ENCODE data around the gene CREBBP.
"Not testable (repeated sequence)": the region's sequence is repeated elsewhere in the genome, so short reads cannot be mapped to it uniquely, and the experiment has no call there.

Gene CREBBP

DNA sequence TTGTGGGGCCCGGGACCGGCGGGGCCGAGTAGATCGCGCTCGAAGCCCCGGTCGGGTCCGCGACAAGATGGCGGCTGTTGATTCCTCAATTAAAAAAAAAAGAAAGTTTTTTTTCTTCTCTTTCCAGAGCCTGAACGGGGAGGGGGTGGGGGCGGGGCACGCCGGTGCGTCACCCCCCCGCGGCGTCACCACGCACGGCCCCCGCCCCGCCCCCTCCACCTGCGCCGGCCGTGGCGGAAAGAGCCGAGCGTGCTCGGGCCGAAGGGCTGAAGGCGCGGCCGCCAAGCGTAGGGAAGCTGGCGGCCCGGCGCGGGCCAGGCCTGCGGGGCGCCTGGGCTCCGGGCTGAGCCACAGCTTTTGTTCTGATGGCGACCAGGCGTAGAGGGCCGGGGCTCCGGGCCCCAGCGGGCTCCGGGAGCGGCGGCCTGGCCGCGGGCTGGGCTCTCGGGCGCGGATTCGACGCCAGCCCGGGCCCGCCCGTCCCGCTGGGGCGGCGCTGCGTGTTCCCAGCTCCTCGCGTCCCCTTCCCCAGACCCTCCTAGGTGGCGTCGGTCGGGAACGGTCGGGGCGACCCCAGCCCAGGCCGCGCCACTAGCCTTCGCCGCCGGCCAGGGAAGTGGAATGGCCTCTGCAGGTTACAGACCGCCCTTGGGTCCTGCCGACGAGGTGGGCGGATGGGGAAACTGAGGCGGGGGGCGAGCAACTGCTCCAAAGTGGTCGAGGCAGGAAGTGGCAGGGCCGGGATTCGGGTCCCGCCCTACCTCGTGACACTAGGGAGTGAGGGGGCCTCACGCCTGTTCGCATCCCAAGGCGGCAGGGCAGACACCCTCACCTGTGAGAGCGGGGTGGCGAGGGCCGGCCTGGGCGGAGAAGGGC lies at the start of gene CREBBP:
Gene CREBBP (minus strand): TSS at position 91 of the 876 bp plus-strand sequence. CDS start 797 bp downstream, outside the sequence.
- DNase-seq (ENCODE audit: low read depth), result peak; percentile 82

DNA sequence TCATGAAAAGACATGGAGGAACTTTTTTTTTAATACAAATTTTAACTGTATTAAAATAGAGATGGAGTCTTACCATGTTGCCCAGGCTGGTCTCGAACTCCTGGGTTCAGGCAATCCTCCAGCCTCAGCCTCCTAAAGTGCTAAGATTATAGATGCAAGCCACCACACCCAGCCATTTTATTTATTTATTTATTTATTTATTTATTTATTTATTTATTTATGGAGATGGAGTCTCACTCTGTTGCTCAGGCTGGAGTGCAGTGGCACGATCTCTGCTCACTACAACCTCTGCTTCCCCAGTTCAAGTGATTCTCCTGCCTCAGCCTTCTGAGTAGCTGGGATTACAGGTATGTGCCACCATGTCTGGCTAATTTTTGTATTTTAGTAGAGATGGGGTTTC lies 46.6 kb upstream of the CREBBP start:
- not testable (repeated sequence) for DNase-seq (ENCODE audit: low read depth)

DNA sequence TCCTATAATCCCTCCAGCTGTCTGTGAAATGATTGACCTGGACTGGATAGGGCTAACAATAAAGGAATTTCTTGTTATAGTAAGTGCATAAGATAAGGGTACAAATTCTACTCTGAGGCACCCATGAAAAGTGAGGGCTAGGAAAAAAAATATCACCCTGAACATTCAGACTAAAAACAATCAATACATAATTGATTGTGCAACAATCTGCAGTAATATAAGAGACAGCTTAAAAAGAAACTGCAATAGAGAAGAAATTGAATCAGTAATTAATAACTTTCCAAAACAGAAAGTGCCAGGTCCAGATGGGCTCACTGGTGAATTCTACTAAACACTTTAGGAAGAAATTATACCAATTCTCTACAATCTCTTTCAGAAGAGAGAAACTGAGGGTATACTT lies 44.2 kb upstream of the CREBBP start:
- no peak for DNase-seq (ENCODE audit: low read depth)

DNA sequence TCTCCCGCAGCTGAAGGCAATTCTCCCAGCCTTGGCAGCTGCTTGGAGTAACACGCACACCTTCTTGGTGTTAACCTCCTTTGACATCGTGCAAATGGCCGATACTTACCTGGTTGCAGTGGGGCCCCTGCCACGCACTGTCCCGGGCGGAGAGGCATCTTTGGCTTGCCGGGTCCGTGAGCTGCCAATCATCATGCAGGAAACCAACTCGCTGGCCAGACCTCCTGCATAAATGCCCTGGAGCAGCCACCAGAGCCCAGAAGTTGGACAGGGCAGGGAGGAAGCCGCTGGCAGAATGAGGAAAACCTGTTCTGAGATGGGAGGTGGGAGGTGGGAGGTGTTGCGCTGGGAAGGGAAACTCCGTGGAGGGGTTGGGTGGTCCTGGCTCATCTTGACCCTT lies 41.7 kb upstream of the CREBBP start:
- no peak for DNase-seq (ENCODE audit: low read depth)

DNA sequence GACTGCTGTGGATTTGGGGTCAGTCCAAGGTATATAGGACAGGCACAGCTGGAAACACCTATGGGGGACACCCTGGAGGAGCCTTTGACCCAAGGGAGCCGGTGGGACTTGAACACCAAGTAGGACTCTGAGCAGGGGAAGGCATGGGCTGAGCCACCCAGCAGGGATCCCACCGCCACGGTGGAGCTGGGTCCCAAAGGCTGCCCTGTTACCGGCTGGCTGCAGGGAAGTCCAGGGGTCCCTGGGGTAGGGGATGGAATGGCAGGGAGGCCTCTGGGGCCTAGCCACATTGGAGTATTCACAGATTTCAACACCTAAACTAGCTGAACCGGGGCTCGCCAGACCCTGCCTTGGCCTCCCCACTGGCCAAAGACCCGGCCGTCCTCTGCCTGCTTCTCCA lies 39.7 kb upstream of the CREBBP start:
- DNase-seq (ENCODE audit: low read depth), result no peak

DNA sequence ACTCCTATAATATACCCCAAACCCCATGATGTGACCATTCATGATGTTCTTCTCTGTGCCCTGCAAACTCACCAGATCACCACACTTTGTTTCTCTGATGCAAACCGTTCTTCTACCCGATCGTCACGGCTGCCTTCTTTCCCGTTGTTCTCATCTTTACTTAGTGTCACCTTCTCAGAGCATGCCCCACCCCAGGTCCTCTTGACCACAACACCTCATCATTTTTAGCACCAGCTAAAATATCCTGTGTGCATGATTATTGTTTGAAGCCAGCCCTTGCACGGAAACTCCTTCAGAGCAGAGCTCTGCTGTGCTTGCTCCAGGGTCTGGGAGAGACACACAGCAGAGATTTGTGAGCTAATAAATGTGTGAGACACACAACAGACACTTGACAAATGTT lies 38.9 kb upstream of the CREBBP start:
- DNase-seq (ENCODE audit: low read depth), result no peak

DNA sequence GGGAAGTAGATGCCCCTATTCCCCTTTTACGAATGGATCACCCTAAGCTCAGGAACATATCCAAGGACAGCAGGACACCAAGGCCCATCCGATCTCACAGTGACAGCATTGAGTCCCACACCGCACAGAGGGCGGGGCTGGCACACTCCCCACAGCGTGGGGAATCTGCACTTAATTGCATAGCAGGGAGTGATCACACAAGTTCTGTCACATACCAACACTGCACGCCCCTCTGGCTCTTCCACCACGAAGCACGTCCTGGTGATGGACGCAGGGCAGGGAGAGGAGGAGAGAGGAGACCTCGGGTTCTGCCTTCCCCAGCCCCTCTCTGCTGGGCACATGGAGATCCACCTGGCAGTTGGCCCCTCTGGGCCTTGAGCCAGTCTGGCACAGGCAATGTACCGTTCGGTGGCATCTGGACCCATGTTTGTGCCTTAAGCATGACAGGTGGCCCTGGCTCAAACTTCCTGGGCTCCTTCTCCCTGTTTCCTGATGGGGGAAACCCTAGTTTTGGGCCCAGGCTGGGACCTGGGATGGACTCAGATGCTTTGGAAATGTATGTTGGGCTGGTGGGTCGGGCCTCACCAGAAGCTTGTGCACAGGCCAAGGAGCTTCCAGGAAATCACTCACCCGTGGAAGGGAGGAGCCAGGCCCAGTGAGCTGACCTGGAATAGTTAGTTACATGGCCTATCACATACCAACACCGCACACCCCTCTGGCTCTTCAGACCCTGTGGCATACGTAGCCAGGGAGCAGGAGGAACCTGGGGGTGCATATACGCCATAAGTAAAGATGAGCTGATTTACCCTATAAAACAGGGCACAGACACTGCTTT lies 35.1 kb upstream of the CREBBP start:
- DNase-seq (ENCODE audit: low read depth), result no peak

DNA sequence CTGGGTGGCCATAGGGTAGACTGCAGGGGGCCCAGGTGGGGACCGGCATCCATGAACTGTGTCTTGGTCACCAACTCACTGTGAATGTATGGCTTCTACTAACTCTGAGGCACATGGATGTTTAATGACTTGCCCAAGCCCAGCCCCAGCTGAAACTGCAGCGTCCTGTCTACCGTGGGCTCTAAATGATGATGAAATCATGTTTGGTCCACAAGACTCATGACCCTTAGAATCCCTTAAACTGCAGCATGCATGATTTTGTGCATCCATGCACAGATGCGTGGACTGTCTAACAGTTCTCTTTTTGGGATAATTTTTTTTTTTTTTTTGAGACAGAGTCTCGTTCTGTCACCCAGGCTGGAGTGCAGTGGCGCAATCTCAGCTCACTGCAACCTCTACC lies 32.4 kb upstream of the CREBBP start:
- no peak for DNase-seq (ENCODE audit: low read depth)

DNA sequence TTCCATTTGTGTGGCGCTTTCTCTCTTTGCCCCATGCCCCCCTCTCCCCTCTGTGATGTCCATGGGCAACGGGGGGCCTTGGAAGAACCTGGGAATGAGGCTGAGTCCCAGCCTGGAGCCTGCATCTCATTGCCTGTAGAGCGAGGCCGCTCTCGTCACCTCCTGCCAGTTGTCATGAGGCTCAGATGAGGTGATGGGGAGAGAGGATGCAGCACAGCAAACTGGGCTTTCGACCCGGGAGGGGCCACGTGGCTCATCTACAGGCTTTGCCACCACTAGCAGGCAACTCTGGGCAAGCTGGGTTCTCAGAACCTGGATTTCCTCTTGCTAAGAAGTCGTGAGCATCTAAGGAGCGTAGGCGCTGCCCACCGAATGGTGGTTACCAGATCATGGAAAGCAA lies 31.9 kb upstream of the CREBBP start:
- DNase-seq (ENCODE audit: low read depth), result no peak

DNA sequence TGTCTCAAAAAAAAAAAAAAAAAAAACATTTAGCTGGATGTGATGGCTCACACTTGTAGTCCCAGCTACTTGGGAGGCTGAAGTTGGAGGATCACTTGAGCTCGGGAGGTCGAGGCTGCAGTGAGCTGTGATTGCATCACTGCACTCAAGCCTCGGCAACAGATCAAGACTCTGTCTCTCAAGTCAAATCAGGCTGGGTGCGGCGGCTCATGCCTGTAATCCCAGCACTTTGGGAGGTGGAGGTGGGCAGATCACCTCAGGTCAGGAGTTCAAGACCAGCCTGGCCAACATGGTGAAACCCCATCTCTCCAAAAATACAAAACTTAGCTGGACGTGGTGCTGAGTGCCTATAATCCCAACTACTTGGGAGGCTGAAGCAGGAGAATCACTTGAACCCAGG lies 31.2 kb upstream of the CREBBP start:
- DNase-seq (ENCODE audit: low read depth), result not testable (repeated sequence)

DNA sequence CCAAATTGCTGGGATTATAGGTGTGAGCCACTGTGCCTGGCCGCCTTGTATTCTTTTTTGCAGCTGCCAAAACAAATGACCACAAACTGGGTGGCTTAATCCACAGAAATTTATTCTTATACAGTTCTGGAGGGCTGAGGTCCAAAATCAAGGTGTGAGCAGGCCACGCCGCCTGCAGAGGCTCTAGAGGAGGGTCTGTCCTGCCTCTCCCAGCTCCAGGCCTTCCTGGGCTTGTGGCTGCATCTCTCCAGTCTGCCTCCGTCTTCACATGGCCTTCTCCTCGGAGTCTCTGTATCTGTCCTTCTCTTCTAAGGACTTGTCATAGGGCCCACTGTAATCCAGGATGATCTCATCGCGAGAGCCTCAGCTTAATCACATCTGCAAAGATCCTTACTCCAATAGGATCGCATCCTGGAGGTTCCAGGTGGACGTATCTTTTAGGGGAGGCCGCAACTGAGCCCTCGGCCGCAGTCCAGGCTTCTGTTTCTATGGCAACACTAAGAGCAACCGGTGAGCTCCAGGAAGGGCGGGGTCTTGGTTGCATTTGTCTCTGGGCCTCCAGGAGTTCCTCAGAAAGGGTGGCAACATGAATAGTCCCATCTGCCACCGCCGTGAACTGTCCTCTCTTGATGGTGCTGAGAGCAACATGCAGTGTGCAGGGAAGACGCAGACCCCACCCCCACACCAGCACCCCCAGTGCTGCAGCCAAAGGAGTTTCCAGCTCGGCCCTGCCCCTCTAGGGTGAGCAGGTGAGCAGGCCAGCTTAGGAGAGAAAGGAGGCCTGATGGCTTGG lies 29.5 kb upstream of the CREBBP start:
- no peak for DNase-seq (ENCODE audit: low read depth)

DNA sequence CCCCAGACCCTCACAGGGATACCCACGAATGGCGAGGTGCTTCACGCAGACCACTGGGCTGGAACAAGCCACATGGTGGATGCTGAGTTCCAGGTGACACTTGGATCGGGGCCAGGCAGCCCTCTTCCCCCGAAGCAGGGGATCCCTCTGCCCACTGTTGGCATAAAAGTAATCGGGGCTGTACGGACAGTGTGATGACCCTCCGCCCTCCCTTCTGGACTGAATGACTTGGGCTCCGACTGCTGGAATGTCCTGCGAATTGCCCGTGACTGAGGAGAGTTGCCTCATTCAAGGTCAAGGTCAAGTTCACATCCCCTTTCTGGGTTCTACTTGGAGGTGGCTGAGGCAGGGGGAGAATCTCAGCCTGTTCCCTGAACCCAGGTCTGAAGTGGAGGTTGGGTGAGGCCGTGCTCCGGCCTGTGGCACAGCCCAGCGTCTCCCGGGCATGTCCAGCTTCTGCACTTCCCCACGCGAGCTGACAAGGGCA lies 28.5 kb upstream of the CREBBP start:
- no peak for DNase-seq (ENCODE audit: low read depth)

DNA sequence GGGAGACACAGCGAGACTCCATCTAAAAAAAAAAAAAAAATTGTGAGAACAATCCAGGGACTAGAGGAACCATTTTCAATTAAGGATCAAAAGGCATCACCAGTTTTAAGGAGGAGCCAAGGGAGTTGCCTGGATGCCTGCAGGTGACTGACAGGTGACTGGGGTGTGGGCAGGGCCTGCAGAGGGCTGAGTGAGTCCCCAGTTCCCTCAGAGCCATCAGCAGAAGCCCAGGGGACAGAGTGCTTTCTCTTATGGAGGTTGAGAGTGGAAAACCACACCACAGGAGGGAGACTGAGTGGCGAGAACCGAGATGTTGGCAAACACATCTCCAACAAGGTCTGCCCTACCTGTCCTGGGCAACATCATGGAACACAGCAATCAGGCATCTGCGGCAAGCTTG lies 27.1 kb upstream of the CREBBP start:
- no peak for DNase-seq (ENCODE audit: low read depth)

DNA sequence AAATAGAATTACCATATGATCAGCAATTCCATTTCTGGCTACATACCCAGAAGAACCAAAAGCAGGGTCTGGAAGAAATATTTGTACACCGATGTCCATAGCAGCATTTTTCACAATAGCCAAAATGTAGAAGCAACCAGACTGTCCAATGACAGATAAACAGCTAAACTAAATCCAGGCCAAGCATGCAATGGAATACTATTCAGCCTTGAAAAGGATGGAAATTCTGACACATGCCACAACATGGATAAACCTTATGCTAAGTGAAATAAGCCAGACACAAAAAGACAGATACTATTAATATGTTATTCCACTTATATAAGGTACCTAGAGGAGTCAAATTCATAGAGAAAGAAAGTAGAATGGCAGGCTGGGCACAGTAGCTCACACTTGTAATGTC lies 25.9 kb upstream of the CREBBP start:
- DNase-seq (ENCODE audit: low read depth), result no peak

DNA sequence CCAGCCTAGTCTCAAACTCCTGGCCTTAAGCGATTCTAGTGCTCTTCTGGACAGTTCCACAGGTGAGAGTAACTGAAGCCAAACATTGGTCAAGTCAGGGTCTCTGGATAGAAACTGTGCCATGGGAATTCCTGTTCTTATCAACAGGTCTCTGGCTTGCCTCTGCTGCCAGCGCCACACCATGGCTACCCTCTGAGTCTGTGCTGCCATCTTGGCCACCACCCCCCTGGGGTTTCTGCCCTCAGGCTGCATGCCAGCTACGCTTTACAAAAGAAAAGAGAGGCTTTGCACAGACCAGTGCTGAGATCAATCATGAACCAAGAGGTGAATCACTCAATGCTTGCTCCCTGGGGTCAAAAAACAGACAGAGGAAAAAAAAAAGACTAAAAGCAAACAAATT lies 24.4 kb upstream of the CREBBP start:
- DNase-seq (ENCODE audit: low read depth), result no peak

DNA sequence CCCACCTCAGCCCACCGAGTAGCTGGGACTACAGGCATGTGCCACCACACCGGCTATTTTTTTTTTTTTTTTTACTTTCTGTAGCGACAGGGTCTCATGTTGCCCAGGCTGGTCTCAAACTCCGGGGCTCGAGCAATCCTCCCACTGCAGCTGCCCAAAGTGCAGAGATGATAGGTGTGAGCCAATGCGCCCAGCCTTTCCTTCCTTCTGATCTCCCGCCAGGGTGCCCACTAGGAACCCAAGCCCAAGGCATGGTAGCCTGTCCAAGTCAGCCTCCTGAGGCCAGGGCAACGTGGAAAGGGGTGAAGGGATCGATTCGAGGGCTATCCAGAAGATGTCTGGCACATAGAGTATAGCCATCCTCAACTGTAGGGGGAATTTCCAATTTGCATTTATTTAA lies 9.6 kb upstream of the CREBBP start:
- no peak for DNase-seq (ENCODE audit: low read depth)

DNA sequence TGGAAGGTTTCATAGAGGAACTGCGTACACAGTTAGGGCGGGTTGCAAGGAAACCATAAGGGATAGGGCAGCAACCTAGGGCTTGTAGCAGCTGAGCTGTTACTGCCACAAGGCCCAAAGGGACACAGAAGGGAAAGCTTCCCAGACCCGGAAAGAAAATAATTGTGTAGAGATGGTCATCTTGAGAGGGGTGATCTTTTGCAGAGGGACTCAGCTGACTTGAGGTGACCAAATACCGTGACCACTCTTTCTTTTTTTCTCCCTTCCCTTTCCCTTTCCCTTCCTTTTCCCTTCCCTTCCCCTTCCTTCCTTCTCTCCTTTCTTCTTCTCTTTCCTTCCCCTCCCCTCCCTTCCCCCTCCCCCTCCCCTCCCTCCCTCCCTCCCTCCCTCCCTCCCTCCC lies 8.5 kb upstream of the CREBBP start:
- DNase-seq (ENCODE audit: low read depth), result no peak

DNA sequence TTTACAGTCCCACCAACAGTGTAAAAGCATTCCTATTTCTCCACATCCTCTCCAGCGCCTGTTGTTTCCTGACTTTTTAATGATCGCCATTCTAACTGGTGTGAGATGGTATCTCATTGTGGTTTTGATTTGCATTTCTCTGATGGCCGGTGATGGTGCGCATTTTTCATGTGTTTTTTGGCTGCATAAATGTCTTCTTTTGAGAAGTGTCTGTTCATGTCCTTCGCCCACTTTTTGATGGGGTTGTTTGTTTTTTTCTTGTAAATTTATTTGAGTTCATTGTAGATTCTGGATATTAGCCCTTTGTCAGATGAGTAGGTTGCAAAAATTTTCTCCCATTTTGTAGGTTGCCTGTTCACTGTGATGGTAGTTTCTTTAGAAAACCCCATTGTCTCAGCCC lies 5.5 kb upstream of the CREBBP start:
- not testable (repeated sequence) for DNase-seq (ENCODE audit: low read depth)

DNA sequence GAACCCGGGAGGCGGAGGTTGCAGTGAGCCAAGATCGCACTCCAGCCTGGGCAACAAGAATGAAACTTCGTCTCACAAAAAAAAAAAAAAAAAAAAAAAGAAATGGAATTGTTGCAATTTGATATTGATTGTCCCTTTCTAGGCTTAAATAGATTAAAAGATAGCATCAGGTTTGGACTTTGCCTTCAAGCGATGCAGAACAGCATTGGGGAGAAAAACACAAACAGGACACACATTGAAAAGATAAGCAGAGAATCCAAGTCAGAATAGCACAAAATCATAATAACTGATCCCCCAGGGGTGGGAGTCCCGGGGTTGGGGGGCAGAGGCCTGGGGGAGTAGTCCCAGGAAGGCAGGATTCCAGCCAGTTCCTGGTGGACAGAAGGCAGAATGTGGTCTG lies 3.9 kb upstream of the CREBBP start:
- DNase-seq (ENCODE audit: low read depth), result no peak

DNA sequence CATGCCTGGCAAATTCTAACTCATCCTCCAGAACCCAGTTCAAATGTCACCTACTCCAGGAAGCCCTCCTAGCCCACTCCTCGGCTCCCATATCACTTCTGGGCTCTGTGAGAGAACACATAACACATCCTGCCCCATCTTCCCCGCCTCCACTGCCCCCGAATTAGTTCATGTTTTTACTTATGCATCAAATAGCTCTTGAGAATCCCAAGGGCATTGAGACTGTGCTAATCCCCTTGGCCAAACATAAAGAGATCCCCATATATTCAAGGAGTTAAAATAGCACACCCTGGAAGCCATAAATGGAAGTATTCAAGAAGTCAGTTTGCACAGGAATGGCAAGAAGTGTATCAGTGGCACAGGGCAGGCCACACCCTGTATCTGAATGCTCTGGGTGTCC lies 2.0 kb upstream of the CREBBP start:
- DNase-seq (ENCODE audit: low read depth), result no peak

DNA sequence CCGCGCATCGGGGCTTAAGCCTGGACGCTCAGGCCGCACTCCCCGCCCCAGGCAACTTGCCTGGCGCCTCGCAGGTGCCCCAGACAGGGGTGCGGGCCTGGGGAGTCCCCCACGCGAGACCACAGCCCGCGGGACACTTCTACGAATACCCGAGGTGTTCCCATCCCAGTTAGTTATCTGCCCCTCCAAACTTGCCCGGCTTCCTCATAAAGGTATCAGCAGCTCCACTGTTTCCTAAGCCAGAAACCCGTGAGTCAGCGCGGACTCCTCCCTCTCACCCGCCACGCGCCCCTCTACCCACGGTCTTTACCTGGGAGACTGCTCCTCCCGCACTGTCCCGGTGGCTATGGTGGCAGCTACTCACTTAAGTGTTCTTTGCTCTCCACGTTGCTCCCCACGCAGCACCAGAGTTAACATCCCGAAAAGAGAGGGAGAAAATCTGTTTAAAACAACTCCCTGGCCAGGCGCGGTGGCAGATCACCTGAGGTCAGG lies 1.0 kb upstream of the CREBBP start:
- DNase-seq (ENCODE audit: low read depth), result no peak
